ENCODE measurements around the gene USP13.

GRCh38 chr3:179677884-179678283, 25.0 kb downstream of the USP13 start:
- TF ChIP-seq CTCF (IDR thresholded peaks at IDR 0.05) (no peak), POLR2A (IDR thresholded peaks at IDR 0.05) (no peak)
